Measurements from ENCODE around the gene ZNF514. TPM values are rescaled to one million over a fixed set of nuclear protein-coding genes. Genes with fewer than 3 reads are reported as not detected.

The ZNF514 gene
- 9.5 and 10.3 TPM in 2 replicates for total RNA-seq

DNA sequence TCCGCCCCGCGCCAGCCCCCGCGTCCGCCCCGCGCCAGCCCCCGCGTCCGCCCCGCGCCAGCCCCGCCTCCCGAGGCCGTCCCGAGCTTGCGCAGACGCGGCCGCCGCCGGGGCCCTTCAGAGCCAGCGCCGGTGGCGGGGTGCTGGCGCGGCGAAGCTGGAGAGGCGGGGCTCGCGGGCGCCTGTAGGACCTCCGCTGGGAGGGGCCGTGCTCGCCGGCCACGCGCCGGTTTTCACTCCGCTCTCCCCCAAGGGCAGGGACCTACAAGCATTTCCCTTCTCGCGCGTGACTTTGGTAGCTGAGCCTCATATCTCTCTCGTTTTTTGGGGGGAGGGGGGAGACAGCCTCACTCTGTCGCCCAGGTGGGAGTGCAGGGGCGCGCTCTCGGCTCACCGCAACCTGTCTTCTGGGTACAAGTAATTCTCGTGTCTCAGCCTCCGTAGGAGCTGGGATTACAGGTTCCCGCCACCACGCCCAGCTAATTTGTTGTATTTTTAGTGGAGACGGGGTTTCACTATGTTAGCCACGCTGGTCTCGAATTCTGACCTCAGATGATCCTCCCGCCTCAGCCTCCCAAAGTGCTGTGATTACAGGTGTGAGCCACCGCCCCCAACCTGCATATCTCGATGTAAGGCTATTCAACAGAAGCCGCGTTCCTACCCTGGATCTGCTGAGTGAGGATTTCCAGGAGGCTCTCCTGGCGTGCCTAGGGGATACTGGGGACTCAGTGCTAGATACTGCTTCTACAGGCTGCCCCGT lies at the start of gene ZNF514:
ZNF514 (minus strand) TSS at position 159 of the 760 bp plus-strand sequence. CDS start 6,595 bp downstream, outside the sequence.
- intact Hi-C loops (cut with micrococcal nuclease) = loop anchor here (1.0 to 10.0 kb wide), 4 partner anchors 38 to 1105 kb away; partner anchors contain the start of genes CIAO1, TMEM127 and ZNF892

DNA sequence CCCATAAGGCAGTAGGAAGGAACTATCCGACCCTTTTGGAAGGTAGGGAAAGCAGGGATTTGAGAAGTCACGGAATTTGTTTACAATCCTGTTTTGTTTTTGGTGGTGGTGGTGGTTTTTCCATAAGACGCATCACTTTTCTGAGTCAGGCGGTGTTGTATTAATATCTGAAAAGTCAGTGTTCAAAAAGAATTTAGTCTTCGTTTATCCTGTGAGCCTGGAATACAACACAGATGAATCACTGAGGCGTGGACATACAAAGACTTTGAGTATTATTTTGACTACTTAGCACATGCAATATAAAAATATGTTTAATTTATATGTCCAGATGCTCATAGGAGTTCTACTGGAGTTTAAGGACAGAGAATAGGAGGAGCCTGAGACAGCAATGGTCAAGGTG lies 48.5 kb upstream of the ZNF514 start:
- intact Hi-C loops (cut with micrococcal nuclease) = loop anchor here (10.0 kb wide), 1 partner anchor 1057 kb away; the partner anchor contains the start of genes CIAO1 and TMEM127

DNA sequence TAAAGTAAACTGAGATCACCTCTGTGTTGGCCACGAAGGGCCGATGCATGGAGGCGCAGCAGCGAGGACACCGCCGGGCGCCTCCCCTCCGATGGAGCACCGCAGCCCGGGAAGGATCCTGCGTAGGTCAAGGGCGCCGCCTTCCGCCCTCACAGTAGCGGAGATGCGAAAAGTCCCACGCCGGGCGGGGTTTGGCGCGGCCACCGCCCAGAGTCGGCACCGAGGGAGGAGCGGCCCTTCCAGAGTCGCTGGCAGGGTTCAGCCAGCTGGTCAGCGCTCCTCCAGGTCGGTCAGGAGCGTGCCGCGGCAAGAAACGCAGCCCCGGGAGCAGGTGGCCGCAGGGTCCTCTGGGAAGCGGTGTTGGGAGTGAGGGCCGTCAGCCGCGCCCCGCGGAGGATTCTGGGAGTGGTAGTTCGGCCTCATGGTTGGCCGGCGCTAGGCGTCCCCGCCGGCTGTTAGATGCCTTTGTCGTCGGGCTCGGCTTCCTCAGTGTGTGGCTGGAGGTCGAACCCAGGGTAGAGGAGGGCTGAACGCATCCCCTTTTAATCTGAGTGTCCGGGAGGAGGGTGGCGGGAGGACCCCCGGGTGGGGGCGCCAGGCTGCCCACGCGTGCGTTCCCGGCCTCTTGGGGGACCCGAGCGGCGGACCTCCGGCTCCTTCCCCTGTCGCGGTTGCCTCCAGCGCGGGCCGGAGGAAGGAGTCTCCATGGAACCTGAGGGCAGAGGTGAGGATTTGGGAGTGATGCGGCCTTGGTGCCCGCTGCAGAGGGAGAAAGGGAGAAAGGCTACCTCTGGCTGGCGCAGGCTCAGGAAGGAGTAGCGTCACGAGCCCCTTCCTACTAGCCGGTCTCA lies 47.7 kb upstream of the ZNF514 start, which contains the start of gene ZNF892:
ZNF892 (plus strand) TSS at position 411 of the 851 bp plus-strand sequence; CDS start at position 706, 295 bp downstream.
- intact Hi-C loops (cut with micrococcal nuclease) = loop anchor here (1.0 to 10.0 kb wide), 8 partner anchors 14 to 1057 kb away; partner anchors contain the start of genes CIAO1, FAHD2A, TMEM127 and ZNF514

DNA sequence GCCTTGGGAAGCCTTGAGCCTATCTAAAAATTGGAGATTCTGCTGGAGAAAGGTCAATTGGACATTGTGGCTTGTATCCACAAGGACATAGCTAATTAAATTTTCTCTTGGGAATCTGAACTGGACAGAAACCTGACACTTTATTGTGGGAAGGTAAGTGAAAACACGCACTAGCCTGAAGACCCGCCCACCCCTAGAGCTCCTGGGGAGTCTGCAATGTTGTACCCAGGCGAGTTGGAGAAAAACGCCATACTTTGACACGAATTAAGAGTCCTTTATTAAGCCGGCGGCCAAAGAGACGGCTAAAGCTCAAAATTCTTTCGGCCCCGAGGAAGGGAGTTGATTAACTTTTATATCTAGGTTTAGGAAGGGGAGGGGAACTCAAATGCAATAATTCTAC lies 46.4 kb upstream of the ZNF514 start:
- intact Hi-C loops (cut with micrococcal nuclease) = loop anchor here (2.0 to 10.0 kb wide), 2 partner anchors 129 to 1059 kb away; partner anchors contain the start of genes CIAO1 and TMEM127

DNA sequence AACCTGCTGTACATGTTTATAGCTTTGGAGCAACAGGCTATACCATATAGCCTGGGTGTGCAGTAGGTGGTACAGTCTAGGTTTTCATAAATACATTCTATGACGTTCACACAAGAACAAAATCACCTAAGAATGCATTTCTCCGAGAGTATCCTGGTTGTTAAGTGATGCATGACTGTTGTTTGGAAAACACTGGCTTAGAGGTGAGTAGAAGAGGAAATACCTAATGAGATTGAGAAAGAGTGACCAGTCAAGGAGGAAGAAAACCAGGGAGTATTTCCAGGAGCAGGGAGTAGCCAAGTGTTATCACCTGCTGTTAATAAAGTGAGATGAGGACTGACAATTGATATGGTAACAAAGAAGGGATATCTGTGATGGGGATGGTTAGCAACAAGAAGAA lies 44.7 kb upstream of the ZNF514 start:
- intact Hi-C loops (cut with micrococcal nuclease) = loop anchor here (10.0 kb wide), 1 partner anchor 1060 kb away; the partner anchor contains the start of genes CIAO1 and TMEM127

DNA sequence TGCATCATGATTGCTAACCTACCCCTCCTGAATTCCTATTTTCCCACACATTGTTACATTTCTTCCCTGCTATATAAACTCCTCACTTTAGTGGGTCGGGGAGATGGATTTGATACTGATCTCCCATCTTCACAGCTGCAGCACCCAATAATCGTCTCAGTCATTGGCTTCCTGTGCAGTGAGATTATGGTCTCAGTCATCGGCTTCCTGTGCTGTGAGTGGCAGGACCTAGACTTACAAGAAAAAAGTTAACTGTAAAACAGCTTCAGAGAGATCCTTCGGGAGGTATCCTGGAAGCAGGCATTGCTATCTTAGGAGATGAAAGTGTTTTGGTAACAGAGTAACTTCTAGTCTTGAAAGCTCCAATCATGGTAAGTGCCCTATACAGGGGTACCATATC lies 44.3 kb upstream of the ZNF514 start:
- intact Hi-C loops (cut with micrococcal nuclease) = loop anchor here (10.0 kb wide), 1 partner anchor 1061 kb away; the partner anchor contains the start of genes CIAO1 and TMEM127

DNA sequence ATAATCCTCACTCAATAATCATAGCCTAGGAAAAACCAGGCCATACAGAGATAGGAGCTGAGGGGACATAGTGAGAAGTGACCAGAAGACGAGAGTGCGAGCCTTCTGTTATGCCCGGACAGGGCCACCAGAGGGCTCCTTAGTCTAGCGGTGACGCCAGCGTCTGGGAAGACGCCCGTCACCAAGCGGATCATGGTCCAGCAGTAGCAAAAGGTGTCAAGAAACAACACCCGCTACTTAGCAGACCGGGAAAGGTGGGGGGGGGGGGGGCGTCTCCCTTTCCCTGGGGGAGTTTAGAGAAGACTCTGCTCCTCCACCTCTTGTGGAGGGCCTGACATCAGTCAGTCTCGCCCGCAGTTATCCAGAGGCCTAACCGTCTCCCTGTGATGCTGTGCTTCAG lies 33.3 kb upstream of the ZNF514 start:
- intact Hi-C loops (cut with micrococcal nuclease) = loop anchor here (1.0 kb wide), 2 partner anchors 14 to 122 kb away; partner anchors contain the start of gene ZNF892

DNA sequence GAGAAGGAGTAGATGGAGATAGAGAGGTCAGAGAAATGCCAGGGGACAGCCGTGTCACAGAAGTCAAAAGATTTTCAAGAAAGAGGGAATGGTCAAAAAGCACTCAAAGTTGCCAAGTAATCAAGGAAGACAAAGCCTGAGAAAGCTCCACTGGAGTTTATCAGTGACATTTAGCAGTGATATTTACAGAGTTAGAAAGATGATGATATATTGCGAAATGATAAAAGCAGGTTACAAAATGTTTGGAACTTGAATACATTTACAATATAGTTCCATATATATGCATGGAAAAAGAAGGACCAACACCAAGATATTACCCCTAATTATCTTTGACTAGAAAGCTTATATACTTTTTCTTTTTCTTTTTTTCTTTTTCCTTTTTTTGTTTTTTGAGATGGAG lies 26.3 kb upstream of the ZNF514 start:
- intact Hi-C loops (cut with micrococcal nuclease) = no loop called here

DNA sequence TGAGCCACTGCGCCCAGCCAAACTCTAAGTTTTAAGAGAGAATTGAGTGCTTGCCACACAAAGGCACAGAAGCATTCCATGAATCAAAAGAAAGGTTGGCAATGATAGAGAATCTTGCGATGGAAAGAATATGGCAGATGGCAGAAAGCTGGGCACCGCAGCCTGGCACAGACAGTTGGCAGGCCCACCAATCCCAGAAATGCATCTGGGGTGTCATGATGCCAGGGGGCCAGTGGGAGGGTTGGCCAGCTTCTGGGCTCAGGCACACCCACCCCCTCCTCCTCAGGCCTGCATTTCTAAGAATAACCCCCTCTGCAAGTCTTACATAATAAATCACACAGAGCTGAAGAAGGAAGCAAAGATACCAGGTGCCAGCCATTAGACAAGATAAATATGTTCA lies 25.5 kb upstream of the ZNF514 start:
- intact Hi-C loops (cut with micrococcal nuclease) = no loop called here

DNA sequence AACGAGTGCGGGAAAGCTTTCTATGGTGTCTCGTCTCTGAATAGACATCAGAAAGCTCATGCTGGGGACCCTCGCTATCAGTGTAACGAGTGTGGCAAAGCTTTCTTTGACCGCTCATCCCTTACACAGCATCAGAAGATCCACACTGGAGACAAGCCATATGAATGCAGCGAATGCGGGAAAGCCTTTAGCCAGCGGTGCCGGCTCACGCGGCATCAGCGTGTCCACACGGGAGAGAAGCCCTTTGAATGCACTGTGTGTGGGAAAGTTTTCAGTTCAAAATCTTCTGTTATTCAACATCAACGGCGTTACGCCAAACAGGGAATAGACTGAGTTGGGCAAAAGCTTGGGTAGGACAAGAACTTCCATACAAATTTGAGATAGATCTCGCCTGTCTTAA lies 22.1 kb upstream of the ZNF514 start:
- intact Hi-C loops (cut with micrococcal nuclease) = no loop called here

DNA sequence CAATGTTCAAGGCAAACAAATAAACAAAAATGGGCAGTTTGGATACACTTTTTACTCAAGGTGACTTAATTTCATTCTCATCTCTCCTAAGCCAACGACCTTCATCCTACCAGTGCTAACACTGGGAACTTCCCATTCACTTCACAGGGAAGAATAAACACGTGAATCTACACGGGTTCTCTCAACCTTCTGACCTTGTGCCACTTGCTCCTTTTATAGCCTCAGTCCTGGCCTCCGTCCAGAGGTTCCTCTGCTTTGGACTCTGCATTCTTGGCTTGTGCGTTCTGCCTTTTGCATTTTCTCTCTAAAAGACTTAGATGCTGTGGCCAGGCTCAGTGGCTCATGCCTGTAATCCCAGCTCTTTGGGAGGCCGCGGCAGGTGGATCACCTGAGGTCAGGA lies 19.8 kb upstream of the ZNF514 start:
- intact Hi-C loops (cut with micrococcal nuclease) = no loop called here

DNA sequence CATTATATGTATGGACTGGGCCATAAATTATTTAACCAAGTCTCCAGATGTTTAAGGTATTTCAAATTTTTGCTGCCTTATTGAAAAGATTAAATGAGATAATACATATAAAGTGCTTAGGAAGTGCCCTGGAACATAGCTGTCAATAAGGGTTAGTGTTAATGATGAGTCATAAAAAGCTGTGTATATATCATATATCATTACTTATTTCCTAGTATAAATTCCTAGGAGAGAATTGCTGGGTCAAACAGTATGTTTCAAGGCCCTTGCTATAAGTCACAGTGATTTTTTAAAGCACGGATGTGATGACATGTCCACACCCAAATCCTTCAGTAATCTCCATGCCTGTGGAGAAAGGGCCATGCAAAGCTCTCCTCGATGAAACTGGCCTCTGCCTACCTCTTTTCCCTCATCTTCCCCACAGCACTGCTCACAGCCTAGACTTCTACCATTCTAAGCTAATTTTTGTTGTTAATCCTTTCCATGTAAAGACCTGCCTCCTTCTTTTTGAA lies 14.4 kb upstream of the ZNF514 start:
- intact Hi-C loops (cut with micrococcal nuclease) = no loop called here

DNA sequence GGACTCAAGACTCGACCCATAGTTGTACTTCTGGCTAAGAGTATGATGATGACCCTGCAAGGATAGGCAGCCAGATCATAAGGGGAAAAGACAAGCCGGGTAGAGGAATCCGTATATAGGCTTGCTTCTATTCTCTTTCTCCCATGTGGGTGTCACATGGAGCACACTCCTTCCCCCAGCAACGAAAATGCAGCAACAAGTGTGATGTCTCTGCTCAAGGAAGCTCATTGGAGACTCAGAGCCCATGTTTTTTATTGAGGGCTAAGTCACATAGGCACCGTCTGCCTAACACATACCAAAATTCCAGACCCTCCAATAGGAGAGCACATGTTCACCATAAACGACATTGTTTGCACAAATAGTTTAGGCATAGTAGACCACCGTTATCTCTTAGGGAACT lies 12.3 kb upstream of the ZNF514 start:
- intact Hi-C loops (cut with micrococcal nuclease) = no loop called here

DNA sequence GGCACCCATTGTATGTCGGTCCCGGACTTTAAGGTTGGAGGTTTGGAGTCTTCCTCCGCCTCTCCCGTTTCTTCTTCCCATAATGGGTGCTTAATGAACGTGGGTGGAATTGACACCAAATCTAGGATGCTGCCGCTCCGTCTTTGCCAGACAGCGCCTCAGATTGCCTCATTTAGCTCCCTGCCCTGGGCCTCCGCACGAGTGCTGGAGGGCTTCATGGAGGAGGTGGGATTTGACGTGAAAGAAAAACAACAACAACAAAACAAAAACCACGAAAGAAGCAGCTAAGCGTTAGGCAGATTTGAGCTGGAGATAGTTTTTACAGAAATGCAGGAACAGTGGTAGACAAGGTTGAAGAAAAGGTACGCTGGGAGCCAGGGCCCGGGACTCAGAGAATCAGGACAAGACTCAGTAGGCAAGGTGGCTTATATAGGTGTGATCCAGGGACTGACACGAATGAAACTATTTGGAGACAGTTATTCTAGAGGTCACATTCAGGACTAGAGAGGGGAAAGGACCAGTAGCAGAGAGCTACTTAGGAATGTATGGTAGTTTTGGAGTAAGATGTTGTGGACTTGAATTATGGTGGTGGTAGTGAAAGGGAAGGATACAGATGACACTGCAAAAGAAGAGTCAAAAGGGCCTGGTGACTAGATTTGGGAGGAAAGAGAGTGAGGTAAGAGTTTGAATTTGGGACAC lies 6.6 kb upstream of the ZNF514 start:
- intact Hi-C loops (cut with micrococcal nuclease) = loop anchor here (1.0 to 10.0 kb wide), 5 partner anchors 8 to 1099 kb away; partner anchors contain the start of genes CIAO1, TMEM127 and ZNF892

DNA sequence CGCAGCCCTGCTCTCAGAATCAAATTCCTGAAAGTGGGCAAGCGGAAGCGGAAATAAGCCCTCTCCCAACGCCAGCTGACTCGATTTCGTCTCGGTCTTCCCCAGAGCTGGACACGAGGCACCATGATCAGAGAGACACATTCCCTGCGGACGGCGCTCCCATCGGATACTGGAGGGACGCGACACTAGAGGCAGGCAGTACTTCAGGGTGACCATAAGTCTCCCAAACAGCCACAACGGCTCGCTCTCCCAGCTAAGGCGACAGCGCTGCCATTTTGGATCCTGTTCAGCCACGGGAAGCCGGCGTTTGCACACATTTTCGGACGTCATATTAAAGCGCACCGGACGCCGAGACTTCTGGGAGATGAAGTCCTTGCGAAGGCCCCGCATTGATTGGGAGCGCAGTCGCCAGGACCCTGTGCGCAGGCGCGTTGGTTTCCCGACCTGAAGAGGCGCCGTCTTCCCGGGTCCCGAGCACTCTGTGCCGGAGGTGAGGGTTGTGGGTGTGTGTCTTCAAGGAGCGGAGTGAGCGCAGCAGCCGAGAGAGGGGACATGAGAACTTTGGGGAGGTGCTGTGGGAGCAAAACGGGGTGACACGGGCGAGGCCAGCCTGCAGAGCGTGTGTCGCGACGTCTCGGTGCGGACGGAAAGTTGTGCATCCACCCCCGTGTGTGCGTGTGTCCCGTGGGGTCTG lies 5.9 kb upstream of the ZNF514 start, which contains the start of gene ZNF2:
ZNF2 (plus strand) TSS at position 439 of the 694 bp plus-strand sequence. CDS start 10,418 bp downstream, outside the sequence.
- intact Hi-C loops (cut with micrococcal nuclease) = loop anchor here (1.0 to 10.0 kb wide), 7 partner anchors 7 to 1099 kb away; partner anchors contain the start of genes CIAO1, FAHD2A, TMEM127 and ZNF892

DNA sequence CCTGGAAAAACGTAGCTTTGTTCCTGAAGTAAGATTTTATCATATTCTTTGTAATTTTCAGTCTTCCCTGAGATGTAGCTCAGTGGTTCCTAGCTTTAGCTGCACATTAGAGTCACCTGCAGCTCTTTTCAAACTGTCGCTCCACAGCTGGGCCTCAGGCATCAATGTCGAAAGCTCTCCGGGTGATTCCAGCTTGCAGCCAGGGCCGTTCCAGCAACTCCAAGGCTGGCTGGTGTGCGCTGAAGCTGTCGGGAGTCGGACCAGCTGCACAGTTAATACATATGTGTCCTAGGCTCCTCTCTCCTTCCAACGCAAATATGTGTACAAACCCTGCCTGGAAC lies 5.4 kb upstream of the ZNF514 start:
- intact Hi-C loops (cut with micrococcal nuclease) = loop anchor here (1.0 to 10.0 kb wide), 3 partner anchors 88 to 1100 kb away; partner anchors contain the start of genes CIAO1, FAHD2A and TMEM127

DNA sequence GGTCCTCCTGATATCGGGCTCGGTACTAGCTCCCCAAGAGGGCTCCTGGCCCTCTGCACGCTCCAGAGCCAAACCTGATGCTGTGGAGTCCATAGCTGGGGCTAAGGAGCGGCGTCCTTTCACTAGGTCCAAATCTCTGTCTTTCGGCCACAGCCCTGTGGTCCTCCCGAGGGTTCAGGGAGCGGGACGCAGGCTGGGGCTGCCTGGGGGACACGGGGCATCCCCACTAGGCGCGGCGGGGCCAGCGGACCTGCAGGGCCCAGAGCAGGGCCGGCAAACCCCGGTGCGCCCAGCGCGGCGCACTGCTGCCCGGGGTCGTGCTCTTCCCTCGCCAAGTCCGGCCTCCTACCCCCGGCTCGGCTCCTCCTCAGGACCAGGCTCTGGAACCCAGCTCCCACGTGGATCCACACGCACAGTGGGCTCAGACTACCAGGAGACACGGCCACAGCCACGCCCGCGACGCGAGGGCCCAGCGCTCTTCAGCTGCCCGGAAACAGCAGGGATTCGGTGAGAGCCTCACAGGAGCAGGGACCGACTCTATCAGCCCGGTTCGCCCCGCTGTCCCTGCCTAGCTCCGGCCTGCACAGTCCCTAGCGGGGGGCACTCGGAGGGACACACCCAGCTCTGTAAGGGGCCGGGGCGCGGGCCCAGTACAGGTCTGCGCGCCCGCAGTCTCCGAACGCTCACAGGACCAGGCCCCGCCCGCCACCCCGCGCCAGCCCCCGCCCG lies 593 bp downstream of the ZNF514 start:
- intact Hi-C loops (cut with micrococcal nuclease) = loop anchor here (1.0 kb wide), 4 partner anchors 7 to 137 kb away; partner anchors contain the start of gene ZNF892

DNA sequence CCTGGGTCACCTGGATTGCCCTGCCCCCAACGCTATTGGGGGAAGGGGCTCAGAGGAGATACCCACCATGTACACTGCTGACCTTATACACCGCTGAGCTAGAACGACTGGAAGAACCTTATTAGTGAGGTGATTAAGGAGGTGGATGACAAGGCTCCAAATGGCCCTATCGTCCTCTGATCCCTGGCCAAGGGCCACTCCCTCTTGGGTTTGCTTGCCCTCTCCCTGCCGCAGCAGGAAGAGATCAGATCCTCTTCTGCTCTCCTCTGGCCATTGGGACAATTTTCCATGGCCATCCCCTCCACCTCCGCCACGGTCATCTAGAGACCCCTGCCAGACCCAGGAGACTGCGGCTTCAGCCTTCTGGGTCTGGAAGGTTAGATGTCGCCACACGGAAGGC lies 1.2 kb downstream of the ZNF514 start:
- intact Hi-C loops (cut with micrococcal nuclease) = loop anchor here (1.0 kb wide), 1 partner anchor 8 kb away; no protein-coding TSS in a partner anchor

Measured in T-helper 1 cell treated with Interleukin-12 subunit alpha and Interleukin-12 subunit beta and Interleukin-4 antibody, amounts not matched to agents 30 ng/mL and 1 ng/mL, for 36 hours (primary cell).